ENCODE data around the gene FAM171A2.

The FAM171A2 gene

GRCh38 chr17:44390250-44390870 is 26.7 kb upstream of the FAM171A2 start:
- Histone ChIP-seq H3K4me2 (ENCODE audit: low read depth, low read length) (no peak overlapping the region), H3K9me3 (replicated peaks; ENCODE audit: insufficient read depth, low read length) (no peaks in the 10 kb centered on the region), H3K4me1 (ENCODE audit: low read length) (no peaks in the 10 kb centered on the region), H4K20me1 (ENCODE audit: insufficient read depth, low read length) (no peaks in the 10 kb centered on the region), H2AFZ (ENCODE audit: low read length) (no peak overlapping the region), H3K36me3 (replicated peaks; ENCODE audit: insufficient read depth, low read length) (no peaks in the 10 kb centered on the region), H3F3A (ENCODE audit: insufficient read depth, low read length) (no peaks in the 10 kb centered on the region), H3K9ac (ENCODE audit: low read length) (no peak overlapping the region), H3K27ac (ENCODE audit: low read length) (no peak overlapping the region), H3K4me3 (ENCODE audit: low read length) (no peak overlapping the region), H3K79me2 (ENCODE audit: low read length) (no peaks in the 10 kb centered on the region), H3K9me2 (replicated peaks; ENCODE audit: insufficient read depth, low read length) (no peaks in the 10 kb centered on the region), H3K27me3 (replicated peaks; ENCODE audit: insufficient read depth, low read length) (no peaks in the 10 kb centered on the region; the same call in 1 of the 2 replicates)
- no peak for DNase-seq
- TF ChIP-seq EZH2phosphoT487 (IDR thresholded peaks at IDR 0.05; ENCODE audit: low read length) (no peak), EZH2 (optimal IDR thresholded peaks at IDR 0.05; ENCODE audit: low read depth, low read length) (no peak)
- TF ChIP-seq, protein P1, sequence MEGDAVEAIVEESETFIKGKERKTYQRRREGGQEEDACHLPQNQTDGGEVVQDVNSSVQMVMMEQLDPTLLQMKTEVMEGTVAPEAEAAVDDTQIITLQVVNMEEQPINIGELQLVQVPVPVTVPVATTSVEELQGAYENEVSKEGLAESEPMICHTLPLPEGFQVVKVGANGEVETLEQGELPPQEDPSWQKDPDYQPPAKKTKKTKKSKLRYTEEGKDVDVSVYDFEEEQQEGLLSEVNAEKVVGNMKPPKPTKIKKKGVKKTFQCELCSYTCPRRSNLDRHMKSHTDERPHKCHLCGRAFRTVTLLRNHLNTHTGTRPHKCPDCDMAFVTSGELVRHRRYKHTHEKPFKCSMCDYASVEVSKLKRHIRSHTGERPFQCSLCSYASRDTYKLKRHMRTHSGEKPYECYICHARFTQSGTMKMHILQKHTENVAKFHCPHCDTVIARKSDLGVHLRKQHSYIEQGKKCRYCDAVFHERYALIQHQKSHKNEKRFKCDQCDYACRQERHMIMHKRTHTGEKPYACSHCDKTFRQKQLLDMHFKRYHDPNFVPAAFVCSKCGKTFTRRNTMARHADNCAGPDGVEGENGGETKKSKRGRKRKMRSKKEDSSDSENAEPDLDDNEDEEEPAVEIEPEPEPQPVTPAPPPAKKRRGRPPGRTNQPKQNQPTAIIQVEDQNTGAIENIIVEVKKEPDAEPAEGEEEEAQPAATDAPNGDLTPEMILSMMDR (IDR thresholded peaks at IDR 0.05; ENCODE audit: low read length): no peak

DNA sequence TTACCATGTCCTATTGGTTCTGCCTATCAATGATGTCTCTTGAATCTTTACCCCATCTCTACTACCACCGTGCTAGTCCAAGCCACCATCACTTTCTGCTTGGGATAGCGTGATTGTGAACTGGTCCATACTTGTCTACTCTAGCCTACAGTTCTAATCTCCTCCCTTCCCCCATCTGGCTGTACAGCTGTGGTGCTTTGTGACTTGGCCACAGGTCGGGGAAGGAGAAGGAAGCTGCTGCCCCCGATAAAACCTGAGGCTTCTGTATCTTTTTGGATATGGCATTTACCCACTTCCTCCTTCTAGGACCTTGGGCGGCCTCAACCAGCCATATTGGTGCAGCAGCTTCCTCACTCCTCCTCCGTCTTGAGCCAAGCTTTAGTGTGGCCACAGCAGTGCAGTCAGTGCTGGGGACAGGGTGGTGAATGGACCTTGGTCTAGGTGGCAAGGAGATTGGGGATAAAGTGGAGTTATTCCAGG is 26.1 kb upstream of the FAM171A2 start:
- no peaks in the 10 kb centered on the region for H3K36me3 ChIP-seq (replicated peaks; ENCODE audit: insufficient read depth, low read length)
- H2AFZ ChIP-seq (ENCODE audit: low read length): no peak overlapping the region
- H3K4me1 ChIP-seq (ENCODE audit: low read length): no peaks in the 10 kb centered on the region
- H3K4me3 ChIP-seq (ENCODE audit: low read length): no peak overlapping the region
- no peaks in the 10 kb centered on the region for H3F3A ChIP-seq (ENCODE audit: insufficient read depth, low read length)
- no peak overlapping the region for H3K9ac ChIP-seq (ENCODE audit: low read length)
- H3K27me3 ChIP-seq (replicated peaks; ENCODE audit: insufficient read depth, low read length): no peaks in the 10 kb centered on the region; the same call in 1 of the 2 replicates
- H3K79me2 ChIP-seq (ENCODE audit: low read length): no peaks in the 10 kb centered on the region
- TF ChIP-seq, protein P1 (IDR thresholded peaks at IDR 0.05; ENCODE audit: low read length): no peak
- no peak for TF ChIP-seq EZH2phosphoT487 (IDR thresholded peaks at IDR 0.05; ENCODE audit: low read length)
- TF ChIP-seq EZH2 (optimal IDR thresholded peaks at IDR 0.05; ENCODE audit: low read depth, low read length): no peak
- no peaks in the 10 kb centered on the region for H4K20me1 ChIP-seq (ENCODE audit: insufficient read depth, low read length)
- H3K4me2 ChIP-seq (ENCODE audit: low read depth, low read length): no peak overlapping the region
- no peaks in the 10 kb centered on the region for H3K9me3 ChIP-seq (replicated peaks; ENCODE audit: insufficient read depth, low read length)
- no peak for DNase-seq
- H3K27ac ChIP-seq (ENCODE audit: low read length): no peak overlapping the region
- H3K9me2 ChIP-seq (replicated peaks; ENCODE audit: insufficient read depth, low read length): no peaks in the 10 kb centered on the region

DNA sequence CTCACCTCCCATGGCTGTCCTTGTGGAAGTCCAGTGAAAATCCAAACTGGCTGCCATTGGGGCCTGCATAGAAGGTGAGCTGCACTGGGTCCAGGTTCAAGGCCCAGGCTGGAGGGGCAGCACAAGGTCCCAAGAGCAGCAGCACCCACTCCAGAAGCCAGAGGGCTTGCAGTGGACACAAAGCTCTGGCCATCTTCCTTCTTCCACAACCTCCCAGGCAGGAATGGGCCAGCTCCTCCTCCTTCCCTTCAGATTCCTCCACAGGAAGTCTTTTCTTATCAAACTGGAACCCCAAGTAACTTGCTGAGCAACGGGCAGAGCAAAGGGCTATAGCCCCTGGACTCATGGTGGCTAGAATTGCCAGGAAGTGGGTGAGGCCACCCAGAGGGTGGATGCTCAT is 25.6 kb upstream of the FAM171A2 start, which contains the start of gene ITGA2B:
Gene ITGA2B (minus strand): TSS at position 369 of the 400 bp plus-strand sequence. CDS start 176 bp downstream, at position 193.
- no peaks in the 10 kb centered on the region for H3K4me1 ChIP-seq (ENCODE audit: low read length)
- H3K9ac ChIP-seq (ENCODE audit: low read length): no peak within 1 kb of the TSS
- no peak for DNase-seq
- no peak within 1 kb of the TSS for H3K4me3 ChIP-seq (ENCODE audit: low read length)
- no peaks in the 10 kb centered on the region for H3K36me3 ChIP-seq (replicated peaks; ENCODE audit: insufficient read depth, low read length)
- H4K20me1 ChIP-seq (ENCODE audit: insufficient read depth, low read length): no peaks in the 10 kb centered on the region
- H3F3A ChIP-seq (ENCODE audit: insufficient read depth, low read length): no peaks in the 10 kb centered on the region
- H3K9me3 ChIP-seq (replicated peaks; ENCODE audit: insufficient read depth, low read length): no peaks in the 10 kb centered on the region
- TF ChIP-seq EZH2phosphoT487 (IDR thresholded peaks at IDR 0.05; ENCODE audit: low read length) (no peak), EZH2 (optimal IDR thresholded peaks at IDR 0.05; ENCODE audit: low read depth, low read length) (no peak)
- TF ChIP-seq, protein P1 (IDR thresholded peaks at IDR 0.05; ENCODE audit: low read length): no peak
- H2AFZ ChIP-seq (ENCODE audit: low read length): no peak within 1 kb of the TSS
- H3K27ac ChIP-seq (ENCODE audit: low read length): no peak within 1 kb of the TSS
- H3K27me3 ChIP-seq (replicated peaks; ENCODE audit: insufficient read depth, low read length): no peaks in the 10 kb centered on the region; the same call in 1 of the 2 replicates
- H3K4me2 ChIP-seq (ENCODE audit: low read depth, low read length): no peak within 1 kb of the TSS
- H3K9me2 ChIP-seq (replicated peaks; ENCODE audit: insufficient read depth, low read length): no peaks in the 10 kb centered on the region
- H3K79me2 ChIP-seq (ENCODE audit: low read length): no peaks in the 10 kb centered on the region
